Neuron (in vitro differentiated cells): ENCODE data around the gene HSD17B12.

Source experiments
- H2AFZ ChIP-seq: one replicate; pipeline ENCODE4 v1.6.1; 2013; ENCODE audit warnings: low read depth, mild to moderate bottlenecking, inconsistent platforms, low read length, moderate library complexity
- H3K27me3 ChIP-seq: one replicate; pipeline ENCODE4 v1.6.1; 2013; ENCODE audit warnings: low read length; ENCODE audit not compliant: insufficient read depth
- H3K36me3 ChIP-seq: one replicate; pipeline ENCODE4 v1.6.1; 2013; ENCODE audit warnings: low read length; ENCODE audit not compliant: insufficient read depth
- H3K4me1 ChIP-seq: one replicate; pipeline ENCODE4 v1.6.1; 2013; ENCODE audit warnings: low read length; ENCODE audit not compliant: insufficient read depth
- H3K4me3 ChIP-seq: 2 replicates; pipeline ENCODE4 v1.5.1; 2013; ENCODE audit warnings: mild to moderate bottlenecking, low read length, moderate library complexity
- H3K9me3 ChIP-seq: one replicate; pipeline ENCODE4 v1.6.1; 2013; ENCODE audit warnings: low read length

The HSD17B12 gene

DNA sequence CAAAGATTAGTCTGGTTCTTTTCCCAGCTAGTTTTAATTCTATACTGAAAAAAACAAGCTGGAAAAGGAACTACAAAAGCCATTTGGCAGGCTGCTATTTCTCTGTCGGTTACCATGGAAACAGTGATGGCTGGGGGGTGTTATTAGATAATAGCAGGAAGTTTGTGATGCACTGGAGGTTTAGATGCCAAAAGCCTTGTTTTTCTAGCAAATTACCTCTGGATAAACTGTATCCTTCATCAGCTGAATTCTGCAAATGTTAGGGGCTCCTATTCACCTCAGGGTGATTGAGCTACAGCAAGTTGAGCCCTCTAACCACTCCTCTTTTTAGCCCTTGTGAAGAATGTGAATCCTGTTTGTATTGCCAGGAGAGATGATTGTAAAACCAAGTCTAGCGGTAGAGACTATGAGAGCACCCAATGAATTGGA, 225.3 kb downstream of the HSD17B12 start:
- no peaks in the 10 kb centered on the region for H3K27me3 ChIP-seq
- H3K4me3 ChIP-seq: no peak overlapping the region
- peaks cover 18% of the 10 kb centered on the region for H3K4me1 ChIP-seq
- no peak overlapping the region for H2AFZ ChIP-seq
- no peaks in the 10 kb centered on the region for H3K9me3 ChIP-seq
- peaks cover 40% of the 10 kb centered on the region for H3K36me3 ChIP-seq
